ENCODE results near the gene RAB36. TPM values are rescaled to one million over a fixed set of nuclear protein-coding genes. Genes with fewer than 3 reads are reported as not detected.
A peak's percentile ranks its signal among the peaks of the same experiment; 100 is the strongest.

RAB36 gene
- total RNA-seq, 1 donor, result 4.6 TPM

DNA sequence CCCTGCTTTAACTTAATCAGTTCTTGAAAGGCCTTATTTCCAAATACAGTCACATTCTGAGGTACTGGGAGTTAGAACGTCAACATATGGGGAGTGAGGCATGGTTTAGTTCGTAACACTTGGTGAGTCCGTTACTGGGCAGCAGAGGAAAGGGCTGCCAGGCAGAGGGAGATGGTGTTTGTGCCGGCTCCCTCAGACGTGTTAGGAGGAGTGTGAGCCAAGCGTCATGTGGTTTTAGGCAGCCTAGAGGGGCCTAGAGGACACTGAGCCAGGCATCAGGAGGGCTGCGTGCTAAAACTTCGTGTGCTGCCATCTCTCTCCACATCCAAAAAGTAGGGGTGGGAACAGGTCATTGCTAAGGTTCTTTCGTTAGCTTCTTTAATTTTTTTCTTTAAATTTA, 45.2 kb downstream of the RAB36 start:
- no peak for DNase-seq (ENCODE audit: low read depth)
- TF ChIP-seq, protein P1, sequence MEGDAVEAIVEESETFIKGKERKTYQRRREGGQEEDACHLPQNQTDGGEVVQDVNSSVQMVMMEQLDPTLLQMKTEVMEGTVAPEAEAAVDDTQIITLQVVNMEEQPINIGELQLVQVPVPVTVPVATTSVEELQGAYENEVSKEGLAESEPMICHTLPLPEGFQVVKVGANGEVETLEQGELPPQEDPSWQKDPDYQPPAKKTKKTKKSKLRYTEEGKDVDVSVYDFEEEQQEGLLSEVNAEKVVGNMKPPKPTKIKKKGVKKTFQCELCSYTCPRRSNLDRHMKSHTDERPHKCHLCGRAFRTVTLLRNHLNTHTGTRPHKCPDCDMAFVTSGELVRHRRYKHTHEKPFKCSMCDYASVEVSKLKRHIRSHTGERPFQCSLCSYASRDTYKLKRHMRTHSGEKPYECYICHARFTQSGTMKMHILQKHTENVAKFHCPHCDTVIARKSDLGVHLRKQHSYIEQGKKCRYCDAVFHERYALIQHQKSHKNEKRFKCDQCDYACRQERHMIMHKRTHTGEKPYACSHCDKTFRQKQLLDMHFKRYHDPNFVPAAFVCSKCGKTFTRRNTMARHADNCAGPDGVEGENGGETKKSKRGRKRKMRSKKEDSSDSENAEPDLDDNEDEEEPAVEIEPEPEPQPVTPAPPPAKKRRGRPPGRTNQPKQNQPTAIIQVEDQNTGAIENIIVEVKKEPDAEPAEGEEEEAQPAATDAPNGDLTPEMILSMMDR (IDR thresholded peaks at IDR 0.05; ENCODE audit: insufficient read depth, low read length), result no peak
- no peak overlapping the region for H3K4me3 ChIP-seq (ENCODE audit: low read depth, low read length)

DNA sequence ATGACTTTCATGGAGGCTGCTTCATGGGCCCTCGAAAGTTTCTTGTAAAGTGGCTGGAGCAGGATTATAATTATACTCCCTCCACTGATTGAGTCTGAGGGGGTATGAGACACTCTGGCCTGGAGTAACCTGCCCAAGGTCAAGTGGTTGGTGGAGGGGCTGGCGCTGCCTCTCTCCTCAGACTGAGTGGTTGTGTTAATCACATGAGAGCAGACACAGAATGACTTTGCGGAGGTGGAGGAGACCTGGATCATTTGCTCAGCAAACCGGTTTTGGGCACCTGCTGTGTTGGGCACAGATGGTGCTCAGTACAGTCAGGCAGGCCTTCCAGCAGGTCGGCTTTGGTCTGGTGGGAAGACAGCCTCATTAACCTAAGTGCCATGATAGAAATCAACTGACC, 46.9 kb downstream of the RAB36 start:
- TF ChIP-seq, protein P1 (IDR thresholded peaks at IDR 0.05; ENCODE audit: insufficient read depth, low read length), result no peak
- no peak overlapping the region for H3K4me3 ChIP-seq (ENCODE audit: low read depth, low read length)
- DNase-seq (ENCODE audit: low read depth), result no peak

DNA sequence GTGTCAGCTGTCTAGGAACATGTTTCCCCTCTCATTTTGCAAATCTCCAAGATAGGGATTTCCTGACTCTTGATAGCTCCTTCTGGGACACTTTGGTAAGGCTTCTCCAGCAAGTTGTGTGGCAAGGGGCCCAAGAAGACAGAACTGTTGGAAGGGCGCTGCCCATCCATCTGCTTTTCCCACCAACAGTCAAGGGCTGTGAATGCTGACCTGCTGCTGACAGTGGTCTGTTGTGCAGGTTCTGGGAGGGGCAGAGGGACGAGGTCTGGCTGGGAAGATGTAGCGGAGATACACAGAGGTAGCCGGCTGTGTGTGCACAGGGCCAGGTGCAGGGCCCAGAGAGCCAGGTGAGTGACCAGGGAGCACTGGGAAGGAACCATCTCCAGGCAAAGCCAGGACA, 47.3 kb downstream of the RAB36 start:
- no peak for DNase-seq (ENCODE audit: low read depth)
- no peak overlapping the region for H3K4me3 ChIP-seq (ENCODE audit: low read depth, low read length)
- TF ChIP-seq, protein P1 (IDR thresholded peaks at IDR 0.05; ENCODE audit: insufficient read depth, low read length), result no peak

DNA sequence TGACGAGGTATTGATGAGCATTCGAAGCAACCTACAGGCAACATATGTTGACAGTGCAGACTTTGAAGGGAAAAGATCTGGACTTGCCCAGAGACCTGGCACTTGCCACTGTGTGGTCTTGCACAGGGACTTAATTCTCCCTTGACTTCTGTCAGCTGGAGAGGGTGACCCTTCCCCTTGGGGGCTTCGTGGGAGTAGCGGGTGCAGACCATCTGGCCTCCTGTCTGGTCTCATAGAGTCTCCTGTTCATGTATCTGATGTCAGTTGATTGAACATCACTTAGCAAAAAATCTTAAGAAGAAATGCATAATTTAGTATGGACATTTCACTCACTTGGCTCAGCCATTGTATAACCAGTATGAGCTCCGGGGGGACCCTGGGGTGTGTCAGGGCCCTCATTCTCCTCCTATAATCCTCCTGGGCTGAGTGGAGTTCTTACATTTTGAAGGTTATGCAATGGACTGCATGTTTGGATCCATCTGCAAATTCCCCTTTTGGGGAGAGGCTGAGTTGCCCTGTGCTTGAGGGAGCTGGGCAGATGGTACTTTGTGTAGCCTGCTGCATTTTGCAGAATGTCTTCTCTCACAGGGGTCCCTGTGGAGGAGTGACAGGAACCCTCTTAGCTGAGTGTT, 48.0 kb downstream of the RAB36 start:
- no peak overlapping the region for H3K4me3 ChIP-seq (ENCODE audit: low read depth, low read length)
- TF ChIP-seq, protein P1 (IDR thresholded peaks at IDR 0.05; ENCODE audit: insufficient read depth, low read length), result no peak
- DNase-seq (ENCODE audit: low read depth), result peak; percentile 64

DNA sequence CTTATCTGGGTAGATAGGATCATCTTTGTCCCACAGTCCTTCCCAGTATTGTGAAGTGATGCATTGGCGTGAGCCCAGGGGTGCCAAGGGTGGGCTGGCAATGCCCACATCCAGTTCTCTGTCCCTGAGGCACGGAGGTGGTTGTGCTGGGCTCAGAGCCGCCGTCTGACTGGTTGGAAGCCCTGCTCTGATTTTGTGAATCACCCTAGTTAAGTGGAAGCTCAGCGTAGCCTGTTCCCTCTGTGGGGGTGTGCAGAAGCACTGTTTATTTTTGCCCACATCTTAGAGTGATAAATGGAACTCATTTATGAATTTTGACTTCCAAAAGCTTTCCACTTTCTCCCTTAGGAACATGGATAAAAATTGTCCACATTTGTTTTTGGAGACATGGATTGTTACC, 48.6 kb downstream of the RAB36 start:
- TF ChIP-seq, protein P1 (IDR thresholded peaks at IDR 0.05; ENCODE audit: insufficient read depth, low read length), result no peak
- H3K4me3 ChIP-seq (ENCODE audit: low read depth, low read length), result no peak overlapping the region
- DNase-seq (ENCODE audit: low read depth), result no peak

DNA sequence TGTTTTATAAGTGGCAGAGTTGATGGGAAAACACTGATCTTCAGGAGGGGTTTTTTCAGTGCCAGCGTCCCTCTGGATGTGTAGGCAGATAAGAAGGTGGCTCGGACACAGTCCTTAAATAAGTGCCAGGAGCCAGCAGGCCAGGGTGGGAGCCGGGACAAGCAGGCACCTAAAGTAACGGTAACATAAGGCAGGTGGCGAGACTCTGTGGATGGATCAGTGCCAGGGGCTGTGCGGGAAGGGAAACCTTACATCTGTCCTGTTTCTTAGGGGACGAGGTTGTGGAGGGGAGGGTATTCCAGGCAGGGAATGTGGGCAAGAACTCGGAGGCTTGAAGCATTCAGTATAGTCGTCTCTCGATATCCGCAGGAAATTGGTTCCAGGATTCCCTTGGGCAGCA, 50.9 kb downstream of the RAB36 start:
- H3K4me3 ChIP-seq (ENCODE audit: low read depth, low read length), result no peak overlapping the region
- TF ChIP-seq, protein P1 (IDR thresholded peaks at IDR 0.05; ENCODE audit: insufficient read depth, low read length), result no peak
- no peak for DNase-seq (ENCODE audit: low read depth)

DNA sequence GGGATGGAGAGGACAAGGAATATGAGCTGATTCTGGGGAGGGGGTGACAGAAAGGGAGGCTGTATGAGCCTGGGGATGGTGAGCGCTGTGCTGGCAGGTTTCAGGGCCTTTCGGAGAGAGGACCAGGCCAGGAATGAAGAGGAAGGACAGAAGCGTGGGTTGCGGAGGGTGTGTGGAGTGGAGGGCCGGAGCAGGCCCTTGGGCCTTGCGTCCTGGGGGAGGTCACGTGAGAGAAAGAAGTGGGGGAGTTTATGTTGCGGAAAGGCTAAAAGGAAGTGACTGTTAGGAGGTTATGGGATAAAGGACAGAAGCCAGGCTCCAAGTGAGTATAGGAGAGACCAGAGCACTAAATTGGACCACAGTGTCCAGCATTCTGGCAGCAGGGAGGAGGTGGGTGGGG, 52.6 kb downstream of the RAB36 start:
- DNase-seq (ENCODE audit: low read depth), result no peak
- no peak overlapping the region for H3K4me3 ChIP-seq (ENCODE audit: low read depth, low read length)
- TF ChIP-seq, protein P1 (IDR thresholded peaks at IDR 0.05; ENCODE audit: insufficient read depth, low read length), result no peak

Data from fibroblast of the aortic adventitia (primary cell).